Measurements from ENCODE around the gene RAC3.

- TF ChIP-seq, protein P1, sequence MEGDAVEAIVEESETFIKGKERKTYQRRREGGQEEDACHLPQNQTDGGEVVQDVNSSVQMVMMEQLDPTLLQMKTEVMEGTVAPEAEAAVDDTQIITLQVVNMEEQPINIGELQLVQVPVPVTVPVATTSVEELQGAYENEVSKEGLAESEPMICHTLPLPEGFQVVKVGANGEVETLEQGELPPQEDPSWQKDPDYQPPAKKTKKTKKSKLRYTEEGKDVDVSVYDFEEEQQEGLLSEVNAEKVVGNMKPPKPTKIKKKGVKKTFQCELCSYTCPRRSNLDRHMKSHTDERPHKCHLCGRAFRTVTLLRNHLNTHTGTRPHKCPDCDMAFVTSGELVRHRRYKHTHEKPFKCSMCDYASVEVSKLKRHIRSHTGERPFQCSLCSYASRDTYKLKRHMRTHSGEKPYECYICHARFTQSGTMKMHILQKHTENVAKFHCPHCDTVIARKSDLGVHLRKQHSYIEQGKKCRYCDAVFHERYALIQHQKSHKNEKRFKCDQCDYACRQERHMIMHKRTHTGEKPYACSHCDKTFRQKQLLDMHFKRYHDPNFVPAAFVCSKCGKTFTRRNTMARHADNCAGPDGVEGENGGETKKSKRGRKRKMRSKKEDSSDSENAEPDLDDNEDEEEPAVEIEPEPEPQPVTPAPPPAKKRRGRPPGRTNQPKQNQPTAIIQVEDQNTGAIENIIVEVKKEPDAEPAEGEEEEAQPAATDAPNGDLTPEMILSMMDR (IDR thresholded peaks at IDR 0.05), result no peak
- no peak for TF ChIP-seq POLR2A (IDR thresholded peaks at IDR 0.05)
Observed at GRCh38 chr17:81983011-81983638, 48.4 kb upstream of the RAC3 start.

Data from right lobe of liver (tissue), 4 donors.